K562 (cell line): ENCODE measurements around the gene BANK1.

Experiments used
- CHD2 ChIP-seq: IDR thresholded peaks from 2 replicates; pipeline ENCODE4 v1.6.1; 2011; ENCODE audit warnings: low read depth, low read length
- REST ChIP-seq, 2 experiments: fragments of 450-650 bp; formaldehyde crosslinking in 1 of 2; IDR thresholded peaks; 2 replicates each; pipeline versions ENCODE4 v1.4.0 to v1.6.1; 2014 to 2020; ENCODE audit warnings: mild to moderate bottlenecking in 2 of 2, borderline replicate concordance in 1 of 2, low read depth in 1 of 2

- TF ChIP-seq REST (IDR thresholded peaks at IDR 0.05; ENCODE audit: borderline replicate concordance) (no peak), REST (CRISPR knock-in tag; IDR thresholded peaks at IDR 0.05; ENCODE audit: low read depth) (no peak), CHD2 (no peak)
Observed at GRCh38 chr4:102037566-102037965, 247.0 kb downstream of the BANK1 start.
